IMR-90 (cell line): ENCODE data around the gene SYTL3.

ENCODE experiments used
- BHLHE40 ChIP-seq: fragments of 150-350 bp; IDR thresholded peaks from 2 replicates; pipeline ENCODE4 v1.6.1; 2016; ENCODE audit warnings: mild to moderate bottlenecking, low read depth, low read length
- CEBPB ChIP-seq: IDR thresholded peaks from 2 replicates; pipeline ENCODE4 v1.6.1; 2012; ENCODE audit warnings: low read depth, low read length, improper control_type of control experiment
- CHD1 ChIP-seq: IDR thresholded peaks from 2 replicates; pipeline ENCODE4 v1.6.1; 2012; ENCODE audit warnings: low read depth, low read length, improper control_type of control experiment
- CTCF ChIP-seq: conservative IDR thresholded peaks from 2 replicates; pipeline ENCODE4 v1.5.1; 2012; ENCODE audit warnings: mild to moderate bottlenecking, low read depth, low read length, improper control_type of control experiment
- ELK1 ChIP-seq: fragments of 150-350 bp; IDR thresholded peaks from 2 replicates; pipeline ENCODE4 v1.6.1; 2016; ENCODE audit warnings: low read depth, mild to moderate bottlenecking, low read length, moderate library complexity, borderline replicate concordance
- FOS ChIP-seq: fragments of 150-350 bp; IDR thresholded peaks from 2 replicates; pipeline ENCODE4 v1.6.1; 2016; ENCODE audit warnings: low read depth, low read length
- MAZ ChIP-seq: IDR thresholded peaks from 2 replicates; pipeline ENCODE4 v1.6.1; 2012; ENCODE audit warnings: low read depth, mild to moderate bottlenecking, low read length, improper control_type of control experiment, moderate library complexity, borderline replicate concordance
- MXI1 ChIP-seq: IDR thresholded peaks from 2 replicates; pipeline ENCODE4 v1.6.1; 2012; ENCODE audit warnings: low read depth, mild to moderate bottlenecking, low read length, moderate library complexity, borderline replicate concordance
- POLR2A ChIP-seq: IDR thresholded peaks from 2 replicates; pipeline ENCODE4 v1.6.1; 2012; ENCODE audit warnings: mild to moderate bottlenecking, low read depth, low read length
- RAD21 ChIP-seq: IDR thresholded peaks from 2 replicates; pipeline ENCODE4 v1.6.1; 2012; ENCODE audit warnings: low read length, improper control_type of control experiment
- RFX5 ChIP-seq: IDR thresholded peaks from 2 replicates; pipeline ENCODE4 v1.8.0; 2012; ENCODE audit warnings: low read depth, mild to moderate bottlenecking, low read length, moderate library complexity
- SMC3 ChIP-seq: fragments of 150-350 bp; IDR thresholded peaks from 2 replicates; pipeline ENCODE4 v1.6.1; 2016; ENCODE audit warnings: low read depth, mild to moderate bottlenecking, antibody characterized with exemption, low read length, moderate library complexity
- TF ChIP-seq, protein P1 (sequence below): fragments of 150-350 bp; IDR thresholded peaks from 2 replicates; pipeline ENCODE4 v1.6.1; 2017; ENCODE audit warnings: mild to moderate bottlenecking, antibody characterized with exemption, low read length, low read depth

- TF ChIP-seq RAD21 (no peak), CTCF (no peak), POLR2A (no peak), SMC3 (no peak), MXI1 (no peak), RFX5 (no peak), FOS (no peak), ELK1 (no peak), CHD1 (no peak), BHLHE40 (no peak), MAZ (no peak), CEBPB (no peak)
- TF ChIP-seq, protein P1, sequence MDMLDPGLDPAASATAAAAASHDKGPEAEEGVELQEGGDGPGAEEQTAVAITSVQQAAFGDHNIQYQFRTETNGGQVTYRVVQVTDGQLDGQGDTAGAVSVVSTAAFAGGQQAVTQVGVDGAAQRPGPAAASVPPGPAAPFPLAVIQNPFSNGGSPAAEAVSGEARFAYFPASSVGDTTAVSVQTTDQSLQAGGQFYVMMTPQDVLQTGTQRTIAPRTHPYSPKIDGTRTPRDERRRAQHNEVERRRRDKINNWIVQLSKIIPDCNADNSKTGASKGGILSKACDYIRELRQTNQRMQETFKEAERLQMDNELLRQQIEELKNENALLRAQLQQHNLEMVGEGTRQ, result no peak
Observed at GRCh38 chr6:158680481-158680880, 30.6 kb downstream of the SYTL3 start.
